K562 (cell line): ENCODE measurements around the gene GRIN1. TPM values are rescaled to one million over a fixed set of nuclear protein-coding genes. Genes with fewer than 3 reads are reported as not detected.

ENCODE experiments used
- ATAC-seq: fragments of 200-7000 bp; cut with Tn5 transposase; 3 replicates; pipeline ENCODE4 v1.9.1; 2020; ENCODE audit warnings: moderate library complexity
- BruUV-seq: library from RNA; stranded (reverse); fragments of 400-500 nt; replicated peaks from 2 replicates; lab custom pipeline; 2021; lab: Mats Ljungman, UMichigan
- CTCF ChIA-PET: fragments of 300-600 bp; formaldehyde crosslinking; extraction: SDS; loops from one replicate; lab custom pipeline; 2021; ENCODE audit warnings: low intra/inter-chr PET ratio; lab: Yijun Ruan, JAX
- POLR2A ChIA-PET: fragments of 300-600, 350-650 bp; sonication (Branson Sonifier 250); formaldehyde crosslinking; extraction: SDS; loops from one replicate; lab custom pipeline; 2021; ENCODE audit warnings: antibody characterized with exemption, inconsistent platforms; lab: Yijun Ruan, JAX
- DNase-seq, 4 experiments: peaks; one replicate each; pipeline versions ENCODE4 v3.0.0 to v3.0.0-alpha.2; 2011 to 2018; ENCODE audit warnings: low spot score in 3 of 4, mixed read lengths in 3 of 4; ENCODE audit errors: extremely low read depth in 1 of 4
- FAIRE-seq: peaks from 2 replicates; lab custom pipeline; 2011; peaks lifted over from hg19 to GRCh38; lab: Jason Lieb, UNC
- H2AFZ ChIP-seq: 2 replicates; pipeline ENCODE4 v1.6.0; 2011; ENCODE audit warnings: low read depth, low read length, control low read depth, inconsistent platforms
- H3K27ac ChIP-seq: fragments of 200-600 bp; 3 replicates; pipeline ENCODE4 v1.8.0; 2011; ENCODE audit warnings: low read depth, mild to moderate bottlenecking, control low read depth, inconsistent platforms, low read length, moderate library complexity, mixed read lengths; ENCODE audit errors: extremely low read depth
- H3K27me3 ChIP-seq, 2 experiments: fragments of 300-600 bp in 1 of 2; 2 replicates in 1 of 2; 3 replicates in 1 of 2; pipeline versions ENCODE4 v1.6.0 to v1.8.0; 2011; ENCODE audit warnings: inconsistent platforms in 2 of 2, low read length in 2 of 2, mild to moderate bottlenecking in 1 of 2, mixed read lengths in 1 of 2, moderate library complexity in 1 of 2; ENCODE audit not compliant: control insufficient read depth in 2 of 2, insufficient read depth in 2 of 2
- H3K36me3 ChIP-seq: fragments of 300-600 bp; 3 replicates; pipeline ENCODE4 v1.8.0; 2011; ENCODE audit warnings: mild to moderate bottlenecking, low read length, inconsistent platforms; ENCODE audit not compliant: control insufficient read depth, insufficient read depth
- H3K4me1 ChIP-seq, 2 experiments: fragments of 200-600 bp in 1 of 2; replicated peaks in 1 of 2; 2 replicates in 1 of 2; 3 replicates in 1 of 2; pipeline versions ENCODE4 v1.5.1 to v1.8.0; 2011; ENCODE audit warnings: inconsistent platforms in 2 of 2, low read length in 2 of 2, mild to moderate bottlenecking in 1 of 2, mixed read lengths in 1 of 2, moderate library complexity in 1 of 2; ENCODE audit not compliant: control insufficient read depth in 2 of 2, insufficient read depth in 2 of 2
- H3K4me2 ChIP-seq: 2 replicates; pipeline ENCODE4 v1.6.1; 2011; ENCODE audit warnings: low read length, control low read depth, inconsistent platforms, mixed read lengths; ENCODE audit not compliant: insufficient read depth
- H3K4me3 ChIP-seq: fragments of 200-600 bp; sonication (generic), shearing (Covaris generic); 2 replicates; pipeline ENCODE4 v1.5.1; 2016; ENCODE audit warnings: control low read depth, inconsistent platforms
- H3K79me2 ChIP-seq: fragments of 200-600 bp; 3 replicates; pipeline ENCODE4 v1.8.0; 2011; ENCODE audit warnings: low read length, inconsistent platforms; ENCODE audit not compliant: control insufficient read depth, insufficient read depth
- H3K9ac ChIP-seq, 2 experiments: 2 replicates each; pipeline versions ENCODE4 v1.6.0 to v1.6.1; 2011; ENCODE audit warnings: low read depth in 2 of 2, low read length in 2 of 2, control low read depth in 1 of 2, inconsistent platforms in 1 of 2, mild to moderate bottlenecking in 1 of 2, mixed read lengths in 1 of 2; ENCODE audit not compliant: insufficient read depth in 1 of 2
- H3K9me1 ChIP-seq: one replicate; pipeline ENCODE4 v1.6.0; 2011; ENCODE audit warnings: inconsistent platforms, mild to moderate bottlenecking, low read length, moderate library complexity; ENCODE audit not compliant: control insufficient read depth, insufficient read depth
- H3K9me3 ChIP-seq: replicated peaks from 2 replicates; pipeline ENCODE4 v1.5.1; 2011; ENCODE audit warnings: low read depth, low read length, inconsistent platforms; ENCODE audit not compliant: control insufficient read depth, insufficient read depth
- H4K20me1 ChIP-seq: replicated peaks from 2 replicates; pipeline ENCODE4 v1.6.1; 2011; ENCODE audit warnings: low read length, inconsistent platforms, mixed read lengths; ENCODE audit not compliant: control insufficient read depth, insufficient read depth
- ATF6 ChIP-seq: sonication (generic); formaldehyde crosslinking; IDR thresholded peaks from 2 replicates; pipeline ENCODE4 v1.4.0; 2020; ENCODE audit warnings: mild to moderate bottlenecking, missing genetic modification reagents
- C11orf30 ChIP-seq: fragments of 450-650 bp; IDR thresholded peaks from 2 replicates; pipeline ENCODE4 v1.6.1; 2016; ENCODE audit warnings: low read depth, mild to moderate bottlenecking
- MAFG ChIP-seq: fragments of 450-650 bp; conservative IDR thresholded peaks from 2 replicates; pipeline ENCODE4 v1.6.1; 2016; ENCODE audit warnings: missing genetic modification characterization, missing compliant biosample characterization
- MAX ChIP-seq: sonication (generic); formaldehyde crosslinking; IDR thresholded peaks from 2 replicates; pipeline ENCODE4 v1.9.0; 2022; ENCODE audit warnings: mild to moderate bottlenecking, missing genetic modification reagents
- NFE2 ChIP-seq: IDR thresholded peaks from 2 replicates; pipeline ENCODE4 v1.6.1; 2014; ENCODE audit warnings: antibody characterized with exemption, low read depth
- SRSF1 ChIP-seq: fragments of 200-400 bp; formaldehyde crosslinking; IDR thresholded peaks from 2 replicates; pipeline ENCODE4 v1.6.1; 2017; ENCODE audit warnings: mild to moderate bottlenecking, low read depth, low read length, moderate library complexity
- YY1 ChIP-seq, 3 experiments: IDR thresholded peaks; 2 replicates each; pipeline ENCODE4 v1.6.1; 2011; ENCODE audit warnings: low read length in 2 of 3, mild to moderate bottlenecking in 2 of 3, moderate library complexity in 2 of 3, borderline replicate concordance in 1 of 3, control low read depth in 1 of 3, low read depth in 1 of 3; ENCODE audit not compliant: insufficient read depth in 3 of 3, insufficient replicate concordance in 2 of 3, control insufficient read depth in 1 of 3, insufficient read length in 1 of 3; ENCODE audit errors: extremely low read depth in 1 of 3
- ZNF143 ChIP-seq: sonication (generic); formaldehyde crosslinking; IDR thresholded peaks from 2 replicates; pipeline ENCODE4 v1.9.0; 2022; ENCODE audit warnings: mild to moderate bottlenecking, missing genetic modification reagents
- ZNF175 ChIP-seq: fragments of 200-800 bp; sonication (Bioruptor generic); IDR thresholded peaks from 2 replicates; pipeline ENCODE4 v1.6.1; 2016; ENCODE audit warnings: low read depth, mild to moderate bottlenecking, missing genetic modification characterization, missing compliant biosample characterization
- ZNF316 ChIP-seq: fragments of 450-650 bp; IDR thresholded peaks from 2 replicates; pipeline ENCODE4 v1.6.1; 2016
- WGBS: fragments of 100-300 bp; shearing (Covaris generic); methylation state at CpG from one replicate; pipeline ENCODE4 v1.1.6; 2016; ENCODE audit warnings: low coverage, mixed read lengths; ENCODE audit not compliant: insufficient coverage; ENCODE audit errors: missing lambda C conversion rate; 5-methylcytosine and 5-hydroxymethylcytosine counted together
- in situ Hi-C: fragments of 300-500 bp; cut with MboI; formaldehyde crosslinking; loops from 4 replicates; pipeline ENCODE4 v1.15.0; 2018; ENCODE audit warnings: inconsistent platforms, mixed read lengths
- intact Hi-C: fragments of 100-400 bp; cut with micrococcal nuclease; formaldehyde crosslinking; loops from 2 replicates; pipeline ENCODE4 v1.14.2; 2022
- polyA plus RNA-seq, 8 experiments: library from polyadenylated mRNA; depleted of rRNA in 4 of 8; stranded (reverse) in 5 of 8; unstranded in 3 of 8; fragments of >200 nt; fragmentation: Nextera tagmentation in 2 of 8; fragmentation: Illumina TruSeq in 1 of 8; extraction: Ambion mirVana in 2 of 8; extraction: Trizol in 1 of 8; gene quantifications; 2 replicates each; pipeline versions ENCODE4 v1.2.1 to v1.2.3, GENCODE V29; 2011 to 2014; ENCODE audit warnings: inconsistent platforms in 1 of 8, missing spikeins in 1 of 8
- total RNA-seq, 7 experiments: library from RNA; depleted of rRNA in 6 of 7; stranded (reverse); fragments of >200 nt in 6 of 7; fragmentation: Illumina TruSeq in 2 of 7; extraction: Trizol in 2 of 7; gene quantifications; 2 replicates each; pipeline versions ENCODE4 v1.2.1 to v1.2.3, GENCODE V29; 2011 to 2021; ENCODE audit warnings: low replicate concordance in 1 of 7

The GRIN1 gene
- total and polyA plus RNA-seq, 9 of the 15 experiments (the other 6 are each of a cell fraction or from before 2014, with no cell fraction given) = 0.03 to 0.35 (median 0.16) TPM; not detected in 6

GRCh38 chr9:137178201-137178938 lies 39.4 kb downstream of the GRIN1 start:
- H3K4me2 ChIP-seq = no peak overlapping the region
- H3K4me1 ChIP-seq = peaks cover 3 to 71% of the 10 kb centered on the region in 2 experiments; a peak in 3 of 5 replicates
- in situ Hi-C loops = no loop called here
- 0 out of 2 replicates have a peak, but pooled peaks cover 5% of the 10 kb centered on the region for H4K20me1 ChIP-seq
- POLR2A ChIA-PET = interaction anchor here (0.6 to 1.4 kb wide), 5 partner anchors 11 to 384 kb away, joined by 3 to 8 read pairs (median 3); partner anchors contain the start of genes SSNA1 and TUBB4B
- H3K9me1 ChIP-seq = no peaks in the 10 kb centered on the region
- H3K9ac ChIP-seq = peak overlapping the region in 1 of 2 experiments; percentile 83; a peak in 2 of 4 replicates
- intact Hi-C loops = no loop called here
- no peak for FAIRE-seq
- TF ChIP-seq ZNF143 (CRISPR knock-in tag) (no peak), YY1 (IDR thresholded peaks at IDR 0.05; ENCODE audit: borderline replicate concordance in 1 of 3, control insufficient read depth in 1 of 3, extremely low read depth in 1 of 3, insufficient read depth in 3 of 3, insufficient read length in 1 of 3, insufficient replicate concordance in 2 of 3, low read depth in 1 of 3, low read length in 2 of 3) (peak in 2 of 3 experiments; percentile 25 to 32), MAX (peak; percentile 44), MAFG (tag) (0 out of 2 replicates have a peak, but pooled peaks have one; percentile 8), ZNF316 (peak; percentile 43), NFE2 (peak; percentile 42; the same call in 1 of the 2 replicates), C11orf30 (peak; percentile 33; the same call in 1 of the 2 replicates), ZNF175 (no peak), SRSF1 (no peak), ATF6 (CRISPR knock-in tag) (no peak)
- TF ChIP-seq, all 486 proteins: peak for 6
- Histone ChIP-seq H3K27ac (peak overlapping the region; percentile 45; the same call in 1 of the 3 replicates), H3K79me2 (no peaks in the 10 kb centered on the region), H2AFZ (no peak overlapping the region), H3K4me3 (no peak overlapping the region), H3K27me3 (no peaks in the 10 kb centered on the region), H3K36me3 (peaks cover 47% of the 10 kb centered on the region; the same call in 1 of the 3 replicates), H3K9me3 (no peaks in the 10 kb centered on the region)
- BruUV-seq = no TSS peak
- CTCF ChIA-PET = interaction anchor here (0.6 to 0.7 kb wide), 2 partner anchors 28 to 47 kb away, joined by 3 read pairs; no protein-coding TSS in a partner anchor
- peak in 1 of 4 experiments; percentile 41 for DNase-seq
- ATAC-seq = peak; percentile 18; the same call in 2 of the 3 replicates
- WGBS = 78% methylated on average over 18 of the region's 23 CpGs
